Caco-2 (cell line): Measurements from ENCODE around the gene FOXN3. TPM values are rescaled to one million over a fixed set of nuclear protein-coding genes. Genes with fewer than 3 reads are reported as not detected.

Experiments
- BruUV-seq: library from RNA; stranded (reverse); fragments of 400-500 nt; replicated peaks from 2 replicates; lab custom pipeline; 2021; lab: Mats Ljungman, UMichigan
- CTCF ChIA-PET: fragments of 300-600 bp; sonication (Branson Sonifier 250); formaldehyde crosslinking; loops from one replicate; lab custom pipeline; 2022; ENCODE audit warnings: antibody characterized with exemption; lab: Charles Lee
- POLR2A ChIA-PET: fragments of 300-600 bp; sonication (Branson Sonifier 250); formaldehyde crosslinking; loops from one replicate; lab custom pipeline; 2022; ENCODE audit warnings: antibody characterized with exemption; lab: Charles Lee
- DNase-seq, 2 experiments: peaks; one replicate each; pipeline versions ENCODE4 v3.0.0 to v3.0.0-alpha.2; 2020 to 2022
- H3K27me3 ChIP-seq: replicated peaks from 2 replicates; pipeline ENCODE4 v1.6.0; 2011; ENCODE audit warnings: low read length; ENCODE audit not compliant: control insufficient read depth, insufficient read depth
- H3K36me3 ChIP-seq: 2 replicates; pipeline ENCODE4 v1.5.1; 2011; ENCODE audit warnings: low read length; ENCODE audit not compliant: control insufficient read depth, insufficient read depth
- H3K4me1 ChIP-seq: fragments of 250-450 bp; sonication (Bioruptor Pico); 2 replicates; pipeline ENCODE4 v1.5.1; 2020; ENCODE audit warnings: mild to moderate bottlenecking
- H3K4me3 ChIP-seq: 2 replicates; pipeline ENCODE4 v1.5.1; 2011; ENCODE audit warnings: low read depth, mild to moderate bottlenecking, control low read depth, low read length
- H3K9me3 ChIP-seq: fragments of 250-450 bp; sonication (Bioruptor Pico); 2 replicates; pipeline ENCODE4 v1.5.1; 2020; ENCODE audit warnings: mild to moderate bottlenecking, moderate library complexity
- H3K27ac Mint-ChIP-seq: one replicate; pipeline ENCODE4 v1.8.0; 2022; ENCODE audit warnings: mixed read lengths; ENCODE audit not compliant: unreplicated experiment
- H3K27me3 Mint-ChIP-seq: one replicate; pipeline ENCODE4 v1.8.0; 2022; ENCODE audit warnings: mixed read lengths; ENCODE audit not compliant: insufficient read depth, unreplicated experiment
- H3K36me3 Mint-ChIP-seq: one replicate; pipeline ENCODE4 v1.8.0; 2022; ENCODE audit warnings: mild to moderate bottlenecking, mixed read lengths; ENCODE audit not compliant: insufficient read depth, unreplicated experiment
- H3K4me1 Mint-ChIP-seq: one replicate; pipeline ENCODE4 v1.8.0; 2022; ENCODE audit warnings: low read depth, mixed read lengths; ENCODE audit not compliant: unreplicated experiment
- H3K4me3 Mint-ChIP-seq: one replicate; pipeline ENCODE4 v1.8.0; 2022; ENCODE audit warnings: mild to moderate bottlenecking, moderate library complexity, mixed read lengths; ENCODE audit not compliant: unreplicated experiment
- H3K9me3 Mint-ChIP-seq: one replicate; pipeline ENCODE4 v1.8.0; 2022; ENCODE audit warnings: mixed read lengths; ENCODE audit not compliant: unreplicated experiment
- CTCF ChIP-seq, 2 experiments: fragments of 200-600 bp in 1 of 2; IDR thresholded peaks; 1 replicate in 1 of 2; 2 replicates in 1 of 2; pipeline versions ENCODE4 v1.5.1 to v1.8.0; 2011 to 2022; ENCODE audit warnings: antibody characterized with exemption in 1 of 2, control low read depth in 1 of 2, inconsistent platforms in 1 of 2, low read depth in 1 of 2, low read length in 1 of 2, mild to moderate bottlenecking in 1 of 2, moderate library complexity in 1 of 2; ENCODE audit not compliant: insufficient read depth in 1 of 2, severe bottlenecking in 1 of 2, unreplicated experiment in 1 of 2
- intact Hi-C: fragments of 100-400 bp; cut with micrococcal nuclease; formaldehyde crosslinking; loops from one replicate; pipeline ENCODE4 v1.10.0; 2022; ENCODE audit not compliant: unreplicated experiment
- total RNA-seq: library from RNA; stranded (reverse); gene quantifications from 2 replicates; pipeline ENCODE4 v1.2.3, GENCODE V29; 2022

The FOXN3 gene
- total RNA-seq, 1 experiment from 2014 or later, result 20.6 TPM

- Mint-ChIP-seq H3K4me1 (no peaks in the 10 kb centered on the region), H3K36me3 (no peaks in the 10 kb centered on the region), H3K4me3 (no peak overlapping the region), H3K9me3 (no peaks in the 10 kb centered on the region), H3K27me3 (no peaks in the 10 kb centered on the region), H3K27ac (no peak overlapping the region)
- H3K27me3 ChIP-seq, result no peaks in the 10 kb centered on the region
- no peaks in the 10 kb centered on the region for H3K9me3 ChIP-seq
- DNase-seq, result no peak
- BruUV-seq, result no TSS peak
- no peaks in the 10 kb centered on the region for H3K36me3 ChIP-seq
- H3K4me3 ChIP-seq, result no peak overlapping the region
- TF ChIP-seq CTCF (IDR thresholded peaks at IDR 0.05; ENCODE audit: insufficient read depth in 1 of 2, low read depth in 1 of 2, low read length in 1 of 2, severe bottlenecking in 1 of 2, unreplicated experiment in 1 of 2), result no peak
- ChIA-PET POLR2A (no interaction called here), CTCF (no interaction called here)
- no peaks in the 10 kb centered on the region for H3K4me1 ChIP-seq
- intact Hi-C loops, result no loop called here
Measured at GRCh38 chr14:89284333-89285058, 132.5 kb downstream of the FOXN3 start.

- Histone ChIP-seq H3K4me1 (no peaks in the 10 kb centered on the region), H3K27me3 (no peaks in the 10 kb centered on the region), H3K9me3 (no peaks in the 10 kb centered on the region), H3K4me3 (no peak overlapping the region), H3K36me3 (no peaks in the 10 kb centered on the region)
- H3K27ac Mint-ChIP-seq, result no peak overlapping the region
- CTCF ChIA-PET, result no interaction called here
- H3K9me3 Mint-ChIP-seq, result no peaks in the 10 kb centered on the region
- no peaks in the 10 kb centered on the region for H3K36me3 Mint-ChIP-seq
- POLR2A ChIA-PET, result no interaction called here
- H3K4me1 Mint-ChIP-seq, result no peaks in the 10 kb centered on the region
- no peak for TF ChIP-seq CTCF (IDR thresholded peaks at IDR 0.05; ENCODE audit: insufficient read depth in 1 of 2, low read depth in 1 of 2, low read length in 1 of 2, severe bottlenecking in 1 of 2, unreplicated experiment in 1 of 2)
- H3K27me3 Mint-ChIP-seq, result no peaks in the 10 kb centered on the region
- intact Hi-C loops, result no loop called here
- no peak for DNase-seq
- H3K4me3 Mint-ChIP-seq, result no peak overlapping the region
- BruUV-seq, result no TSS peak
Measured at GRCh38 chr14:89283327-89284060, 133.5 kb downstream of the FOXN3 start.

- intact Hi-C loops, result no loop called here
- no peaks in the 10 kb centered on the region for H3K36me3 Mint-ChIP-seq
- Histone ChIP-seq H3K9me3 (no peaks in the 10 kb centered on the region), H3K27me3 (no peaks in the 10 kb centered on the region), H3K4me3 (no peak overlapping the region), H3K4me1 (no peaks in the 10 kb centered on the region), H3K36me3 (no peaks in the 10 kb centered on the region)
- no peaks in the 10 kb centered on the region for H3K27me3 Mint-ChIP-seq
- H3K4me1 Mint-ChIP-seq, result no peaks in the 10 kb centered on the region
- ChIA-PET CTCF (no interaction called here), POLR2A (no interaction called here)
- H3K4me3 Mint-ChIP-seq, result no peak overlapping the region
- DNase-seq, result no peak
- no peaks in the 10 kb centered on the region for H3K9me3 Mint-ChIP-seq
- no peak for TF ChIP-seq CTCF (IDR thresholded peaks at IDR 0.05; ENCODE audit: insufficient read depth in 1 of 2, low read depth in 1 of 2, low read length in 1 of 2, severe bottlenecking in 1 of 2, unreplicated experiment in 1 of 2)
- BruUV-seq, result no TSS peak
- H3K27ac Mint-ChIP-seq, result no peak overlapping the region
Measured at GRCh38 chr14:89282191-89282590, 134.8 kb downstream of the FOXN3 start.
